ENCODE measurements around the gene SLC26A4.

The SLC26A4 gene

GRCh38 chr7:107661081-107661864 is 645 bp downstream of the SLC26A4 start:
- DNase-seq (ENCODE audit: low read depth), result no peak

- no peak for DNase-seq (ENCODE audit: low read depth)
Observed at GRCh38 chr7:107661865-107662379, 1.3 kb downstream of the SLC26A4 start.

GRCh38 chr7:107663196-107663595 is 2.6 kb downstream of the SLC26A4 start:
- DNase-seq (ENCODE audit: low read depth), result no peak

GRCh38 chr7:107666790-107667189 is 6.2 kb downstream of the SLC26A4 start:
- DNase-seq (ENCODE audit: low read depth), result no peak

- no peak for DNase-seq (ENCODE audit: low read depth)
Observed at GRCh38 chr7:107667341-107667740, 6.7 kb downstream of the SLC26A4 start.

- DNase-seq (ENCODE audit: low read depth), result no peak
Observed at GRCh38 chr7:107668296-107668695, 7.7 kb downstream of the SLC26A4 start.

- DNase-seq (ENCODE audit: low read depth), result no peak
Observed at GRCh38 chr7:107672183-107672582, 11.6 kb downstream of the SLC26A4 start.

- no peak for DNase-seq (ENCODE audit: low read depth)
Observed at GRCh38 chr7:107676249-107676648, 15.6 kb downstream of the SLC26A4 start.

GRCh38 chr7:107678110-107678753 is 17.6 kb downstream of the SLC26A4 start:
- DNase-seq (ENCODE audit: low read depth), result no peak

GRCh38 chr7:107680478-107680877 is 19.9 kb downstream of the SLC26A4 start:
- no peak for DNase-seq (ENCODE audit: low read depth)

GRCh38 chr7:107682886-107683285 is 22.3 kb downstream of the SLC26A4 start:
- no peak for DNase-seq (ENCODE audit: low read depth)

- DNase-seq (ENCODE audit: low read depth), result no peak
Observed at GRCh38 chr7:107684287-107684686, 23.7 kb downstream of the SLC26A4 start.

- no peak for DNase-seq (ENCODE audit: low read depth)
Observed at GRCh38 chr7:107684947-107685463, 24.4 kb downstream of the SLC26A4 start.

GRCh38 chr7:107686816-107687387 is 26.3 kb downstream of the SLC26A4 start:
- DNase-seq (ENCODE audit: low read depth), result no peak

- no peak for DNase-seq (ENCODE audit: low read depth)
Observed at GRCh38 chr7:107687656-107688055, 27.0 kb downstream of the SLC26A4 start.

- DNase-seq (ENCODE audit: low read depth), result no peak
Observed at GRCh38 chr7:107689553-107689952, 28.9 kb downstream of the SLC26A4 start.

GRCh38 chr7:107690084-107690483 is 29.5 kb downstream of the SLC26A4 start:
- no peak for DNase-seq (ENCODE audit: low read depth)

GRCh38 chr7:107690611-107691010 is 30.0 kb downstream of the SLC26A4 start:
- DNase-seq (ENCODE audit: low read depth), result no peak

- DNase-seq (ENCODE audit: low read depth), result no peak
Observed at GRCh38 chr7:107691716-107692115, 31.1 kb downstream of the SLC26A4 start.

- no peak for DNase-seq (ENCODE audit: low read depth)
Observed at GRCh38 chr7:107692501-107692900, 31.9 kb downstream of the SLC26A4 start.

GRCh38 chr7:107693396-107693795 is 32.8 kb downstream of the SLC26A4 start:
- DNase-seq (ENCODE audit: low read depth), result no peak

- DNase-seq (ENCODE audit: low read depth), result no peak
Observed at GRCh38 chr7:107694386-107694785, 33.8 kb downstream of the SLC26A4 start.

Measured in stimulated activated CD8-positive, alpha-beta memory T cell treated with anti-CD3 and anti-CD28 coated beads, Interleukin-7, amount 100 ng/mL, for 24 hours (primary cell).